Activated gamma-delta T cell treated with Interleukin-2 at 50 U/mL for 16 hours (primary cell): ENCODE measurements around the gene SPACA5.
"Not testable (repeated sequence)": the region's sequence is repeated elsewhere in the genome, so short reads cannot be mapped to it uniquely, and the experiment has no call there.

ENCODE experiments used
- DNase-seq: peaks from one replicate; pipeline ENCODE4 v3.0.0-alpha.2; 2020

Gene SPACA5

DNA sequence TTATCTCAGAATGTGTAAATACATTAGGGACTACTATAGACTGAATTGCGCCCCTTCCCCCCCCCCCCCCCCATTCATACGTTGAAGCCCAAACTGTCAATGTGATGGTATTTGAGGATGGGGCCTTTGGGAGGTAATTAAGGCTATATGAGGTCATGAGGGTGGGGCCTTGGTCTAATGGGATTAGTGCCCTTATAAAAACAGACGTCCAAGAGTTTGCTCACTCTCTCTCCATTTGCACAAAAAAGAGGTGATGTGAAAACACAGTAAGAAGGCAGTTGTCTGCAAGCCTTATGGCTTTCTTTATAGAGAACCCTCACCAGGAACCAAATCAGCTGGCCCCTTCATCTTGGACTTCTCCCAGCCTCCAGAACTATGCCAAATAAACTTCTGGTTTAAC lies 15.3 kb downstream of the SPACA5 start:
- DNase-seq, result no peak

DNA sequence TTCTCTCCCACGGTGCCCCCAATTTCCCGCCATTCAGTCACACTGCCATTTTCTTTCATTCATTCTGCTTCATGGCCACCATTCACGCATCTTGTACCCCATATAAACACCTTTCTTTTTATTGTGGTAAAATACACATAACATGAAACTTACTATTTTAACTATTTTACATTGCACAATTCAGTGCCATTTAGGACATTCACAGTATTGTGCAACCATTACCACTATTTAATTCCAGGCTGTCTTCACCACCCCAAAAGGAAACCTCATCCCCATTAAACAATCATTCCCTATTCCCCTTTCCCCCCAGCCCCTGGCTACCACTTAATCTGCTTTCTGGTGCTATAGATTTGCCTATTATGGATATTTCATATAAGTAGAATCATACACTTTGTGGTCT lies 15.9 kb downstream of the SPACA5 start:
- no peak for DNase-seq

- DNase-seq, result peak; percentile 32
Observed at GRCh38 chrX:48025561-48025960, 18.8 kb downstream of the SPACA5 start.

DNA sequence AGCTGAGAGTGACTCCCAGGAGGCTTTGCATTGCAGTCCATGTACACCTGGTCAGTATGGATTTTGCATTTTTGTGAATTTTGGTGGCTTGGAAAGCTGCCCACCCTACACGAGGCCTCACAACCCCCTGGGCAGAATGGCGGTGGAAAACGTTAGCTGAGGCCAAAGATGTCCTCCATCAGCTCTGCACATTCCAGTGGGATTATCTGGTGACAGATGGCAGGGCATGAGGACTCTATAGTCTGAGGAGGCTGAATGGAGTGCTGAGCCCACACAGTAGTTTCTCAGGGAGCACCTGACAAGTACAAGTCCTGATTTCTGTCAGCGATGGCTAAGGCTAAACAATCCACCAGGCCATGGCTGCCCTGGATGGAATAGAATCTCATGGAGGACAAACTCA lies 20.8 kb downstream of the SPACA5 start:
- DNase-seq, result not testable (repeated sequence)

DNA sequence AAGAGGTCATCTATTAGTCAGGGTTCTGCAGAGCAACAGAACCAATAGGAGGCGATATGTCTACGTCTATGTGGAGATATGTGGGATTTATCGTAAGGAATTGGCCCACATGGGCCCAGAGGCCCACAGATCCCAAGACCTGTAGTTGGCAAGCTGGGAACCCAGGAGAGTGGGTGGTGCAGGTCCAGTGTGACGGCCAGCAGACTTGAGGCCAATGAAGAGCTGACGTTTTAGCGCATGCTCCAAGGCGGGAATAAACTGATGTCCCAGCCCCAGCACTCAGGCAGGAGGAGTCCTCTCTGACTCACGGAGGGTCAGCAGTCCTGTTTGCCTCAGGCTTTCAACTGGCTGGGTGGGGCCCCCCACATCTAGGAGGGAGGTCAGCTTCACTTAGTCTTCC lies 21.3 kb downstream of the SPACA5 start:
- no peak for DNase-seq

DNA sequence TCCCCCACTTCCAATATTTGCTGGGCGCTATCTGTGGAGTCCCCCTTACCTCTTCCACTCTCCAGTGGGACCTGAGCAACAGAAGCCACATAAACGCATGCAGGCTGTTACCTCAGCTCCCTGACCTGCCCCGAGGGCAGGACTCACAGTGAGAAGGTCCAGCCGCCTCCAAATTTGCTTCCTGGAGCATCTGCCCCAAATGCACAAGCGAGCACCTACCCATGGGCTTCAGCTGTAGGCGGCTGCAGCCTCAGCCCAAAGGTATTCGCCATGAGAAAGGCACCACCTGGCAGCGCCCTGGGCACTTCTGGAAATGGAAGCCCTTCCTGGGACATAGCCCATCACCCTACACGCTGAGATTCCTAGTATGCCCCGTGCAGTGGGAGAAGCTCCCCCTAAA lies 23.4 kb downstream of the SPACA5 start:
- DNase-seq, result no peak

- not testable (repeated sequence) for DNase-seq
Observed at GRCh38 chrX:48030641-48031173, 23.9 kb downstream of the SPACA5 start.

- DNase-seq, result no peak
Observed at GRCh38 chrX:48035891-48036290, 29.1 kb downstream of the SPACA5 start.

- no peak for DNase-seq
Observed at GRCh38 chrX:48043056-48043455, 36.3 kb downstream of the SPACA5 start.

GRCh38 chrX:48045410-48046311 lies 38.9 kb downstream of the SPACA5 start:
- no peak for DNase-seq

- no peak for DNase-seq
Observed at GRCh38 chrX:48046846-48047245, 40.1 kb downstream of the SPACA5 start.

DNA sequence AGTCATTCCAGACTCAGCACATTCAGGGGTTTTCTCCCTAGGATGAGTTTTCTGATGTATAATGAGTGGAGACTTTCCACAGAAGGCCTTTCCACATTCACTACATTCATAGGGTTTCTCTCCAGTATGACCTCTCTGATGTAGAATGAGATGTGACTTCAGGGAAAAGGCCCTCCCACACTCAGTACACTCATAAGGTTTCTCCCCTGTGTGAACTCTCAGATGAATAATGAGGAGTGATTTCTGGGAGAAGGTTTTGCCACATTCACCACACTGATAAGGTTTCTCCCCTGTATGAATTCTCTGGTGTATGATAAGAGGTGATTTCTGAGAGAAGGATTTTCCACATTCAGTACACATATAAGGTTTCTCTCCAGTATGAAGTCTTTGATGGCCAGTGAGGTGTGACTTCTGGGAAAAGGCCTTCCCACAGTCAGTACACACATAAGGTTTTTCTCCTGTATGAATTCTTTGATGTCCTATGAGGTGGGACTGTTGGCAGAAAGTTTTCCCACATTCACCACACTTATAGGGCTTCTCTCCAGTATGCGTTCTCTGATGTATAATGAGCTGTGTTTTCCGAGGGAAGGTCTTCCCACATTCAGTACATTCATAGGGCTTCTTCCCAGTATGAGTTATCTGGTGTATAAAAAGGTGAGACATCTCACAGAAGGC lies 52.0 kb downstream of the SPACA5 start:
- DNase-seq, result no peak

DNA sequence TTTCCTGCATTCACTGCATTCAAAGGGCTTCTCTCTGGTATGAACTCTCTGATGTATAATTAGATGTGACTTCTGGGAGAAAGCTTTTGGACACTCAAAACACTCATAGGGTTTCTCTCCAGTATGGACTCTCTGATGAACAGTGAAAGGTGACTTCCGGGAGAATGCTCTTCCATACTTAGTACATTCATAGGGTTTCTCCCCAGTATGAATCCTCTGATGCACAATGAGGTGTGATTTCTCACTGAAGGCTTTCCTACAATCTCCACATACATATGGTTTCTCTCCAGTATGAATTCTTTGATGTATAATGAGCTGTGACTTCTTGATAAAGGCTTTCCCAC lies 52.5 kb downstream of the SPACA5 start:
- no peak for DNase-seq
